ENCODE data around the gene MTA2.

DNA sequence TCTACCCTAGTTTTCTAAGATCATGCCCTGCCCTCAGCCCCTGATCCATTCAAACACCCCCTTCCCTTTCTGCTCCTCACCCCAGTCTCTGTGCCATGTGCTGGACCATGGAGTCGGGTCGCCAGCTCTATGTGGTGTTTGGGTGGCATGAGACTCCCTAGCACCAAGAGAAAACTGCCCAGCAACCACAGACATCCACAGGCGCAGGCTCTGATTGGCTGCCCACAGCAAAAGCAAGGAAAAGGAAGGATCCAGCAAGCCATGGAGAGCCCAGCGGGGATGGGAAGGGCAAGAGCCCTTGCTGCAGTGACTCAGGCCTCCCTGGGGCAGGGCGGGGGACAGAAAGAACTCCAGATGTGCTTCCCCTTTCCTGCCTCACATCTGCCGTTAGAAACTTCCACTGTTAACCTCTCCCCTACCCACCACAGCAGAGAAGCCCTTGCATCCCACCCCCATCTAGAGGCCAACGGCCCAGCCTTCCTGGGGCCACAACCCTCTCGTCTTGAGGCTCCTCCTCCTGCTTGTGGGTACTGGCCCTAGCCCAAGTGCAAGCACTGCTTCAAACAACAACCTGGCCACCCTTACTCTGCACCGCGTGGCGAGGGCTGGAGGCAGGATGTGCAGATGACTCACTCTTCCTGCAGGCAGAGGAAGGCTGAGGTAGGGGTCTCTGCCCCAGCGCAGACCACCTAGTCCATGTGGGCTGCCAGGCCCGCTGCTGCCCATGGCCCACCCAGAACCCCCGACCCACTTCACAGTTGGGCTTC is 45.4 kb downstream of the MTA2 start:
- TF ChIP-seq CTCF (IDR thresholded peaks at IDR 0.05) (no peak), EP300 (IDR thresholded peaks at IDR 0.05) (no peak), POLR2A (IDR thresholded peaks at IDR 0.05) (no peak)

Measured in suprapubic skin (tissue), 3 donors.